GM10248 (cell line): ENCODE data around the gene GPC1.

Experiments used
- CTCF ChIA-PET: fragments of 300-600 bp; sonication (Branson Sonifier 250); formaldehyde crosslinking; extraction: SDS; loops from one replicate; lab custom pipeline; 2021; ENCODE audit warnings: antibody characterized with exemption; lab: Yijun Ruan, JAX
- POLR2A ChIA-PET: fragments of 350-650 bp; sonication (Branson Sonifier 250); formaldehyde crosslinking; extraction: SDS; loops from one replicate; lab custom pipeline; 2020; ENCODE audit warnings: antibody characterized with exemption; lab: Yijun Ruan, JAX
- DNase-seq: peaks from one replicate; pipeline ENCODE4 v3.0.0; 2012; ENCODE audit errors: extremely low spot score
- CTCF ChIP-seq: IDR thresholded peaks from 2 replicates; pipeline ENCODE4 v1.5.1; 2012; ENCODE audit warnings: mild to moderate bottlenecking, low read depth; ENCODE audit errors: extremely low read depth, missing control alignments, control extremely low read depth

Gene GPC1

GRCh38 chr2:240472078-240472790 lies 36.8 kb downstream of the GPC1 start:
- ChIA-PET POLR2A (no interaction called here), CTCF (no interaction called here)

GRCh38 chr2:240473211-240473610 lies 37.7 kb downstream of the GPC1 start:
- no peak for TF ChIP-seq CTCF
- POLR2A ChIA-PET = no interaction called here
- no peak for DNase-seq
- CTCF ChIA-PET = interaction anchor here (0.8 kb wide), 1 partner anchor 41 kb away, joined by 3 read pairs; no protein-coding TSS in a partner anchor

More at GRCh38 chr2:240472078-240472790, 36.8 kb downstream of the GPC1 start:
- peak; percentile 15 for DNase-seq
- TF ChIP-seq CTCF = no peak

- ChIA-PET POLR2A (no interaction called here), CTCF (interaction anchor here (1.0 to 1.9 kb wide), 2 partner anchors 36 to 39 kb away, joined by 3 to 6 read pairs; no protein-coding TSS in a partner anchor)
- DNase-seq = no peak
- TF ChIP-seq CTCF = no peak
These were observed 42.5 kb downstream of the GPC1 start for GRCh38 chr2:240477916-240478315.

GRCh38 chr2:240478346-240479110 lies 43.1 kb downstream of the GPC1 start:
- ChIA-PET CTCF (interaction anchor here (1.9 kb wide), 1 partner anchor 35 kb away, joined by 6 read pairs; no protein-coding TSS in a partner anchor), POLR2A (no interaction called here)
- DNase-seq = no peak
- no peak for TF ChIP-seq CTCF

- POLR2A ChIA-PET = no interaction called here
- no peak for DNase-seq
- no peak for TF ChIP-seq CTCF
- CTCF ChIA-PET = no interaction called here
These were observed 43.6 kb downstream of the GPC1 start for GRCh38 chr2:240479111-240479501.

GRCh38 chr2:240480834-240481623 lies 45.6 kb downstream of the GPC1 start:
- no peak for TF ChIP-seq CTCF
- ChIA-PET POLR2A (no interaction called here), CTCF (no interaction called here)
- no peak for DNase-seq
